NCI-H510A (cell line): ENCODE measurements around the gene ZNF501.

Experiments
- DNase-seq: peaks from one replicate; lab custom pipeline; 2025; lab: John Stamatoyannopoulos, UW

Gene ZNF501

DNA sequence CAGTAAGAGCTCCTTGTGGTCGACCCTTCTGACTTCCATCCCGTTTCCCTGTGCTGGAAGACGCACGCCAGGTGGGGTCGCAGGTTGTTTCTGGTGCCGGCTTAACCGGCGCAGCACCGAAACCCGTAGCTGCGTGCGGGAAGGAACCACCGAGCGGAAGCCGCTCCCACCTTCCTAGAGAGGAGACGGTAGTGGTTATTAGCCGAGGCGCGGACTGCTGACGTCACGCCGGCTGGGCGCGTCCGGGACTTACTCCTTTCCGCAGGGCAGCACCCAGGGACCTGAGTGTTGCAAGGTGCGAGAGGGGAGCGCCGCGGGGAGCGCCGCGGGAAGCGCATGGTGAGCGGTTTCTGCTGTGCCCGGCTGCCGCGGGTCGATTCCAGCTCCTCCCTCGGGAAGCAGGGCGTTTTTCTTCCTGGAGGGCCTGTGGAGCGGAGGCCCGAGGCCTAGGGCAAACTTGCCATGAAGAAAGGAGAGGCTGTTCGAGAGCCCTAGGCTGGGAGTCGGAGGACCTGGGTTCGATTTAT lies at the start of gene ZNF501:
TSS of gene ZNF501 (plus strand) at position 252 of the 527 bp plus-strand sequence. CDS start 4,787 bp downstream, outside the sequence.
- peak; percentile 78 for DNase-seq

- DNase-seq = no peak
Measured at GRCh38 chr3:44680921-44681455, 48.4 kb upstream of the ZNF501 start.

DNA sequence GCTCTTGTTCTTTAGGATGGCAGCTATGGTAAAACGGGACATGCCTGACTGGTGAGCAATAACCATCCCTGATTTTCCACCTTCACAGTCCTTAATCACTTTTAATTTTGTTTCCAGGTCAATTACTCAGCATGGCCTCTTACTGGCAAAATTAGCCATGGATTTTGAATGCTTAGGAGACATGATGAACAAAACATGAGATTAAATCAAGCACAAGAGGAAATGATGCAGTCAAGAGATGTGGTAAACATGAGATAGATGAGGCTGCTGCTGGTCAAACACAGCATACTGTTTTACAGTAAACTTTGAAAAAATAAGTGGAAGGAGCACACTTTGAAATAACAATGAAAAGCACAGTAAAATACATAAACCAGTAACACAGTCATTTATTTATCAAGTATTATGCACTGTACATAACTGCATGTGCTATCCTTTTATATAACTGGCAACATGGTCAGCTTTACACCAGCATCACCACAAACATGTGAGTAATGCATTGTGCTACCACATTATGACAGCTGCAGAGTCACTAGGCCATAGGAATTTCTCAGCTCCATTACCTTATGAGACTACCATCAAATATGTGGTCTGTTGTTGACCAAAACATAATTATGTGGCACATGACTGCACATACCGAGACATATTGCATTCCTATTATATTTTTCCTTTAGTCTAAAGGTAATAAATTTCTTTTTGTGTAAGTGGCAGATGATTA lies 47.1 kb upstream of the ZNF501 start:
- DNase-seq = no peak

- DNase-seq = peak; percentile 84
Measured at GRCh38 chr3:44685128-44685800, 44.2 kb upstream of the ZNF501 start.

- no peak for DNase-seq
Measured at GRCh38 chr3:44687898-44688297, 41.5 kb upstream of the ZNF501 start.

DNA sequence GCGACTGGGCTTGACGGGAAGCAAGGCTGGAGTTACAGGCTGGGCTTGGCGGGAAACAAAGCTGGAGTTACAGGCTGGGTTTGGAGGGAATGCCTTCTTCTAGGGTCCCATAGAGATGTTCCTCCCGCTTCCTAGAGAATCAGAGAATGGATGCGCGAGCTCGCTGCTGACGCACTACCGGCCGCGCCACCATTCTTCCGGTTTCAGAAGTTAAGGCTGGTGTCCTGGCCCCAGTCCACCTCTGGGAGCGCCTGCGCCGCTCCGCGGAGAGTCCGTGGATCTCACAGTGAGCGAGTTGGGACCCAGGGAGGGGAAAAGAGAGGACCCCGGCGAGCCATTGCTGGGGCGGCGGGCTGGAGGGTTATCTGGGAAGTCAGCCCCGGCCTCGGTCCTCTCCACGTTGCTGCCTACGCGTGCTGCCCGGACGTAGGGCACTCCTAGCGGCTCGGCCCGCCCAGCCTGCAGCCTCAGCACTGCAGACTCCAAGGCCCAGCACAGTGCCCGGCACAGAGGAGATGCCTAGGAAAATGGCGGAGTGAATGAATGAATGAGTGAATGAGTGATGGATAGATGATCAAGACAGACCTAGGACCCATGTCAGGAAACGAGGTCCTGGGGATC lies 16.9 kb upstream of the ZNF501 start, which contains the start of gene ZNF502:
TSS of gene ZNF502 (plus strand) at position 206 of the 621 bp plus-strand sequence. CDS start 7,602 bp downstream, outside the sequence.
- DNase-seq = peak; percentile 60

- DNase-seq = no peak
Measured at GRCh38 chr3:44721231-44722102, 8.0 kb upstream of the ZNF501 start.

- no peak for DNase-seq
Measured at GRCh38 chr3:44722103-44722401, 7.4 kb upstream of the ZNF501 start.

- DNase-seq = no peak
Measured at GRCh38 chr3:44734646-44735168, 5.3 kb downstream of the ZNF501 start.

DNA sequence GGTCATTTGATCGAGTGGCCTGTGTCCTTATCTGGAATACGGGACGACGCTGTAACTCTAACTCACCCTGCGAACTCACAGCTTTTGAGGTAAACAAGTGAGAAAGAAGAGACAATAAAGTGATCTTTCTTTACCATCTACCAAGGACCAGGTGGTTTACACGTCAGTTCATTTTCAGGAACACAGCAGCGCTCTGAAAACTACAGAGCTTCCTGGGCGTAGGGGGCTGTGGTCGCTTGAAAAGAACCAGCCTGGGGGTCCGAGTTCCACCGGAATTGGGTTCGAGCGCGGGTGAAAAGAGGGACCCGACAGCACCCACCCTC lies 31.6 kb downstream of the ZNF501 start:
- no peak for DNase-seq

DNA sequence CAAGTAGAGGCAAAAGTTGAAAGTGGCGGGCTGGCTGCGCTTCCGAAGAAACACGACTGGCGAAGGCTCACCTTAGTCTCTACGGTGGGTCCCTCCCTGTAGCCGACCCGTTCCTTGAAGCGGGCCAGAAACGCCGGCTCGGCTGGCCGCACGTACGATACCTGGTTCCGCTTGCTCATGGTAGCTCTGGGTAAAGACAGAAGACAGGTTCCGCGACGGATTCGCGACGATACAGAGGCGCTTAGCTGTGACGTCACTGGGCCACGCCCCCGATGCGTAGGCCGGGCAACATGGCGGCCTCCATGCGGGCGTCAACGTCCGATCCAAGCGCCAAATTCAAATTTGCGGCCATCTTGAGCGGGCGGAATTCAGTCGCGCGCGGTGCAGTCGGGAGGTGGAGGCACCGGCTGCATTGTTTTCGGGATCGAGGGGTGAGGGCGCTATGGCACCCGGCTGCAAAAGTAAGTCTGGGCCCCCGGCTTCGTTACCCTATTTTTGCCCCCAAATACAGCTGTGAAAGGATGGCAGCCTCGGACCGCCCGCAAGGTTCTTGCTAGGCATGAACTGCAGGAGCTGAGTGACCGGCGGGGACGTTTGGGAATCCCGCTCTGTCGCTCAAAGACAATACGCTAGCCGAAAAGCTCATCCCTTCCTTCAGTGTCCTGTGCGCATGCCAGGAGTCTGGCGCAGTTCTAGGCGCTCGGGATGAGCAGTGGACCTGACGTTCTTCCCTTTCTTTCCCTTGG lies 32.2 kb downstream of the ZNF501 start, which contains the start of the genes KIAA1143 and KIF15:
TSS of gene KIAA1143 (minus strand) at position 196 of the 746 bp plus-strand sequence. CDS start at position 179, 17 bp downstream.
TSS of gene KIF15 (plus strand) at position 371 of the 746 bp plus-strand sequence. CDS start at position 443, 72 bp downstream.
- peak; percentile 77 for DNase-seq

GRCh38 chr3:44762170-44762677 lies 32.8 kb downstream of the ZNF501 start:
- no peak for DNase-seq

- no peak for DNase-seq
Measured at GRCh38 chr3:44762690-44763089, 33.3 kb downstream of the ZNF501 start.

- no peak for DNase-seq
Measured at GRCh38 chr3:44764248-44764647, 34.8 kb downstream of the ZNF501 start.

DNA sequence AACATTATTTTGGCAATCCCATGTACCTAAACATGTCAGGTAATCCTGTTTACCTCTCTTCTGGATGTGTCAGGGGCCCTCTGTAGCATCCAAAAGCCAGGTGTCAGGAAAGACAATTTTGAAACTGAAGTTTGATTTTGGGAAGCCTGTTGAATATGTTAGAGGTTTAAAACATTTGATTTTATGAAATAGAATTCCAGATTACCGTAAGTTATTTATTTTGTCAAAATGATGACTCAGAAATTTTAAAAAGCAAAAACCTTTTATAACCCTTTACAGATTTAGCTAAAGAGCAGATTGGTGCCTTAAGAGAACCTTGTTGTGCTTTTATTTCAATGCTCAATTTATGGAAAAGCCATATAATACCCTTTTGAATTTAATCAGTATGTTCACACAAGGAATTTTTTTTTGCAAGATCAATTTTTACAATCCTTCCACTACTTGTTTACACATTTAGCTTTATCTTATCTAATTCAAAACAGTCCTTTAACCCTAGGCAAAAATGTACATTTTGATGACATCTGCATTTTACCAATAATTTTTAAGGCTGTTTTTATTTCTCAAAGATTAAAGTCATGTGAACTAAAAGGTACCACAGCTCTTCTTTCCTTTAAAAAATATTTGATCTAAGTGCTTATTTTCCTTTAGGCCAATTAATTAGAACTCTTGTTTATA lies 42.1 kb downstream of the ZNF501 start:
- no peak for DNase-seq

- DNase-seq = no peak
Measured at GRCh38 chr3:44772099-44772442, 42.6 kb downstream of the ZNF501 start.

DNA sequence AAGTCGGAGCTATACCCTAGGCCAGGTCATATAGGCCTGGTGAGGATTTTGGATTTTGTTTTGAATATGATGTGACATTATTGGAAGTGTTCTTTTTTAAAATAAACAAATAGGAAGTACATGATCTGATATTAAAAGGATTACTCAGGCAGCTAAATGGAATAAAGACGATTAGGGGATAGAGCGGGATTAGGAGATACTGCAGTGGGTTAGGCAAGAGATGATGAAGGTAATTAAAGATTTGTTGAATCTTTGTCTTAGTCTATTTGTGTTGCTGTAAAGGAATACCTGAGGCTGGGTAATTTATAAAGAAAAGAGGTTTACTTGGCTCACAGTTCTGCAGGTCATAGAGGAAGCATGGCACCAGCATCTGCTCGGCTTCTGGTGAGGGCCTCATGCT lies 53.5 kb downstream of the ZNF501 start:
- no peak for DNase-seq
